Transverse colon (tissue), 4 donors: ENCODE measurements around the gene TMEM229B. TPM values are rescaled to one million over a fixed set of nuclear protein-coding genes. Genes with fewer than 3 reads are reported as not detected.

ENCODE experiments used
- DNase-seq: peaks from one replicate; pipeline ENCODE4 v3.0.0-alpha.2; 2019
- H3K27ac ChIP-seq, 4 donors: fragments of 200-600 bp; sonication (generic); 2 replicates each; pipeline ENCODE4 v1.5.1; 2016 to 2018; ENCODE audit warnings: inconsistent platforms in 4 of 4
- H3K27me3 ChIP-seq: fragments of 200-600 bp; sonication (generic); 2 replicates; pipeline ENCODE4 v1.5.1; 2017; ENCODE audit warnings: inconsistent platforms
- H3K36me3 ChIP-seq, 4 donors: fragments of 200-600 bp; sonication (generic); 2 replicates each; pipeline ENCODE4 v1.5.1; 2017 to 2019; ENCODE audit warnings: inconsistent platforms in 4 of 4
- H3K4me1 ChIP-seq, 4 donors: fragments of 200-600 bp; sonication (generic); 2 replicates each; pipeline ENCODE4 v1.5.1; 2017 to 2020; ENCODE audit warnings: inconsistent platforms in 4 of 4
- H3K4me3 ChIP-seq, 4 donors: fragments of 200-600 bp; sonication (generic); 1 replicate in 1 of 4; 2 replicates in 3 of 4; pipeline versions ENCODE4 v1.5.1 to v1.6.1; 2017 to 2019; ENCODE audit warnings: inconsistent platforms in 4 of 4
- H3K9me3 ChIP-seq, 2 donors: fragments of 200-600 bp; sonication (generic); 2 replicates each; pipeline ENCODE4 v1.5.1; 2017 to 2019; ENCODE audit warnings: inconsistent platforms in 2 of 2
- EP300 ChIP-seq: sonication (generic); formaldehyde crosslinking; IDR thresholded peaks from one replicate; pipeline ENCODE4 v1.6.1; 2017; ENCODE audit warnings: antibody characterized with exemption, low read depth
- POLR2A ChIP-seq: fragments of 450-650 bp; IDR thresholded peaks from one replicate; pipeline ENCODE4 v1.6.1; 2016; ENCODE audit warnings: antibody characterized with exemption, mild to moderate bottlenecking, moderate library complexity
- POLR2AphosphoS5 ChIP-seq, 3 donors: sonication (generic); formaldehyde crosslinking; IDR thresholded peaks; one replicate each; pipeline ENCODE4 v1.6.1; 2016; ENCODE audit warnings: antibody characterized with exemption in 3 of 3
- WGBS, 2 donors: methylation state at CpG; one replicate each; pipeline ENCODE4 v1.1.5; 2018; ENCODE audit warnings: low coverage in 1 of 2; 5-methylcytosine and 5-hydroxymethylcytosine counted together
- in situ Hi-C, 4 donors: fragments of 200-750 bp; cut with MboI; loops; one replicate each; pipeline versions ENCODE4 v1.15.0 to v1.15.1; 2017; ENCODE audit warnings: low sequenced_read_pairs in 3 of 4, low pct_ligation_motif_present in 1 of 4, low pct_unique_long_range_greater_than_20kb in 1 of 4
- intact Hi-C: fragments of 100-400 bp; cut with DNase I; formaldehyde crosslinking; loops from one replicate; pipeline ENCODE4 v1.15.1; 2023; ENCODE audit warnings: low total_unique reads
- total RNA-seq, 4 donors: library from RNA; depleted of rRNA; stranded (reverse); fragments of >200 nt; gene quantifications; one replicate each; pipeline ENCODE4 v1.1.0, GENCODE V29; 2016
- TF ChIP-seq, protein P1 (sequence below), 5 experiments: fragments of 200-600 bp in 3 of 5; fragments of 450-650 bp in 2 of 5; sonication (generic) in 3 of 5; IDR thresholded peaks; 1 replicate in 2 of 5; 2 replicates in 3 of 5; pipeline ENCODE4 v1.5.1; 2016 to 2017; ENCODE audit warnings: antibody characterized with exemption in 5 of 5, inconsistent platforms in 3 of 5, mild to moderate bottlenecking in 2 of 5, moderate library complexity in 1 of 5

TMEM229B gene
- total RNA-seq, 4 donors from 2014 or later: 3.7 to 13.5 (median 7.4) TPM

DNA sequence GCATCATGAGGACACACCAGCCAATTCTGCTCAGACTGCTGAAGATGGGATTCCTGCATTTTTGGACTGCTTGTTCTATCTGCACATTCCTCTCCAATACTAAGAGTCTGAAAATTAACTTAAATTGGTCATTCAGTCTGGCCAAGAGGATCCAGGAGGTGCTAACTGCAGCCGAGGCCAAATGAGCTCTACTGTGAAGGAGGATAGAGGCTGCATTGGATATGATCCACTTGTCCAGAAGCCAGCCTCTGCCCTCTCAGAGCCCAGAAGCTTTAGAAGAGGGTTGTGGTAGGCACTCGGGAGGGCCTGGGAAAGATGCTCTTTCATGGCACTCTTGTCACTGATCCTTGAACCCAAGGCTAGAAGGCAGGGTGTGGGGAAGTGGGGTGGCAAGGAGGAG, 39.4 kb downstream of the TMEM229B start:
- Histone ChIP-seq H3K4me1 (peaks cover 0 to 25% (median 5%) of the 10 kb centered on the region in 4 donors), H3K4me3 (no peak overlapping the region), H3K27me3 (no peaks in the 10 kb centered on the region), H3K36me3 (no peaks in the 10 kb centered on the region), H3K27ac (no peak overlapping the region), H3K9me3 (no peaks in the 10 kb centered on the region)
- TF ChIP-seq, protein P1, sequence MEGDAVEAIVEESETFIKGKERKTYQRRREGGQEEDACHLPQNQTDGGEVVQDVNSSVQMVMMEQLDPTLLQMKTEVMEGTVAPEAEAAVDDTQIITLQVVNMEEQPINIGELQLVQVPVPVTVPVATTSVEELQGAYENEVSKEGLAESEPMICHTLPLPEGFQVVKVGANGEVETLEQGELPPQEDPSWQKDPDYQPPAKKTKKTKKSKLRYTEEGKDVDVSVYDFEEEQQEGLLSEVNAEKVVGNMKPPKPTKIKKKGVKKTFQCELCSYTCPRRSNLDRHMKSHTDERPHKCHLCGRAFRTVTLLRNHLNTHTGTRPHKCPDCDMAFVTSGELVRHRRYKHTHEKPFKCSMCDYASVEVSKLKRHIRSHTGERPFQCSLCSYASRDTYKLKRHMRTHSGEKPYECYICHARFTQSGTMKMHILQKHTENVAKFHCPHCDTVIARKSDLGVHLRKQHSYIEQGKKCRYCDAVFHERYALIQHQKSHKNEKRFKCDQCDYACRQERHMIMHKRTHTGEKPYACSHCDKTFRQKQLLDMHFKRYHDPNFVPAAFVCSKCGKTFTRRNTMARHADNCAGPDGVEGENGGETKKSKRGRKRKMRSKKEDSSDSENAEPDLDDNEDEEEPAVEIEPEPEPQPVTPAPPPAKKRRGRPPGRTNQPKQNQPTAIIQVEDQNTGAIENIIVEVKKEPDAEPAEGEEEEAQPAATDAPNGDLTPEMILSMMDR (IDR thresholded peaks at IDR 0.05): no peak
- no peak for TF ChIP-seq POLR2AphosphoS5 (IDR thresholded peaks at IDR 0.05)
- no peak for TF ChIP-seq EP300
- TF ChIP-seq POLR2A: no peak
- 93 to 100% methylated on average over 1 to 2 of the region's 2 CpGs for WGBS, 2 donors
- DNase-seq: no peak
- intact Hi-C loops: no loop called here
- in situ Hi-C loops: loop anchor here in 2 of 4 donors (25.0 kb wide), 2 partner anchors 113 to 263 kb away; partner anchors contain the start of gene RDH12 (in 1 of the 2)

- intact Hi-C loops: no loop called here
- peaks cover 0 to 38% (median 5%) of the 10 kb centered on the region in 4 donors for H3K4me1 ChIP-seq
- no peaks in the 10 kb centered on the region for H3K36me3 ChIP-seq
- DNase-seq: no peak
- WGBS, 2 donors: 50 to 67% methylated on average over 1 of the region's 1 CpG
- peak overlapping the region in 3 of 4 donors; percentile 8 to 26 (median 17) for H3K27ac ChIP-seq
- TF ChIP-seq POLR2AphosphoS5 (IDR thresholded peaks at IDR 0.05) (no peak), POLR2A (no peak), EP300 (no peak)
- TF ChIP-seq, protein P1 (IDR thresholded peaks at IDR 0.05): no peak
- no peak overlapping the region for H3K4me3 ChIP-seq
- in situ Hi-C loops: loop anchor here in 2 of 4 donors (25.0 kb wide), 2 partner anchors 115 to 265 kb away; partner anchors contain the start of gene RDH12 (in 1 of the 2)
- no peaks in the 10 kb centered on the region for H3K27me3 ChIP-seq
- H3K9me3 ChIP-seq: no peaks in the 10 kb centered on the region
Observed at GRCh38 chr14:67447033-67447381, 41.5 kb downstream of the TMEM229B start.

- 37 to 61% methylated on average over 2 to 6 of the region's 8 CpGs for WGBS, 2 donors
- H3K27me3 ChIP-seq: no peaks in the 10 kb centered on the region
- no peak for DNase-seq
- H3K4me3 ChIP-seq: no peak overlapping the region
- H3K4me1 ChIP-seq: peaks cover 0 to 38% (median 5%) of the 10 kb centered on the region in 4 donors
- no peaks in the 10 kb centered on the region for H3K9me3 ChIP-seq
- TF ChIP-seq, protein P1 (IDR thresholded peaks at IDR 0.05): no peak
- TF ChIP-seq POLR2A (no peak), POLR2AphosphoS5 (IDR thresholded peaks at IDR 0.05) (no peak), EP300 (no peak)
- H3K27ac ChIP-seq: peak overlapping the region in 3 of 4 donors; percentile 8 to 26 (median 17)
- intact Hi-C loops (no loop called here), in situ Hi-C loops (loop anchor here in 2 of 4 donors (25.0 kb wide), 2 partner anchors 116 to 266 kb away; partner anchors contain the start of gene RDH12 (in 1 of the 2))
- H3K36me3 ChIP-seq: no peaks in the 10 kb centered on the region
Observed at GRCh38 chr14:67446371-67447032, 42.0 kb downstream of the TMEM229B start.

DNA sequence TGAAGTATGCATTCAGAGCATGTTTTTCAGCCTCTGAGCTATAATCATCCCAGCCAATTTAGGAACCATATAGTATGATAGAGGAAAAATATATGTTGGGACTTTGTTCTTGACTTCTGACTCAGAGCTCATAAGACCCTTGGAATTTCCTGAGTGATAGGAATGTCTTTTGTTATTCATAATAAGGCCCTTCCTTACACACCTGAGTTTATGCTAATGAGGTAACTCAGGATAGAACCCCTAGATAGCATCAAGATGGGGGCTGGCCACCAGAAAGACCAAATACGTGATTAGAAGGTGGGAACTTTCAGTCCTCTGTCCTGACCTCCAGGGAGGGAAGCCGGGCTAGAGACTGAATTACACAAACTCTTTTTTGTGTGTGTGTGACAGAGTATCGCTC, 44.1 kb downstream of the TMEM229B start:
- intact Hi-C loops: no loop called here
- DNase-seq: no peak
- Histone ChIP-seq H3K9me3 (no peaks in the 10 kb centered on the region), H3K27me3 (no peaks in the 10 kb centered on the region), H3K4me1 (peaks cover 0 to 49% (median 8%) of the 10 kb centered on the region in 4 donors), H3K27ac (no peak overlapping the region), H3K36me3 (no peaks in the 10 kb centered on the region), H3K4me3 (no peak overlapping the region)
- in situ Hi-C loops: loop anchor here in 2 of 4 donors (25.0 kb wide), 2 partner anchors 118 to 268 kb away; partner anchors contain the start of gene RDH12 (in 1 of the 2)
- 93% methylated on average over 3 of the region's 3 CpGs; no CpG with 5 or more reads in 1 of the 2 donors for WGBS, 2 donors
- TF ChIP-seq POLR2AphosphoS5 (IDR thresholded peaks at IDR 0.05): no peak
- TF ChIP-seq, protein P1 (IDR thresholded peaks at IDR 0.05): no peak
- no peak for TF ChIP-seq EP300
- no peak for TF ChIP-seq POLR2A
